HepG2 (cell line): Measurements from ENCODE around the gene C12orf60. TPM values are rescaled to one million over a fixed set of nuclear protein-coding genes. Genes with fewer than 3 reads are reported as not detected.

Source experiments
- LCORL ChIP-seq, 2 experiments: fragments of 450-650 bp in 1 of 2; sonication (generic) in 1 of 2; formaldehyde crosslinking in 1 of 2; IDR thresholded peaks; 2 replicates each; pipeline versions ENCODE4 v1.5.0 to v1.6.1; 2017 to 2020; ENCODE audit warnings: antibody characterized with exemption in 1 of 2, missing genetic modification reagents in 1 of 2
- ZFP82 ChIP-seq: sonication (generic); formaldehyde crosslinking; IDR thresholded peaks from 2 replicates; pipeline ENCODE4 v1.5.1; 2020; ENCODE audit warnings: mild to moderate bottlenecking, missing genetic modification reagents, borderline replicate concordance
- polyA plus RNA-seq, 8 experiments: library from polyadenylated mRNA; depleted of rRNA in 3 of 8; stranded (reverse) in 7 of 8; unstranded in 1 of 8; fragments of >200 nt; fragmentation: Illumina TruSeq in 4 of 8; extraction: Trizol in 4 of 8; gene quantifications; 2 replicates each; pipeline versions ENCODE4 v1.2.1 to v1.2.3, GENCODE V29; 2011 to 2016; ENCODE audit warnings: low read depth in 4 of 8, missing spikeins in 1 of 8, mixed read lengths in 1 of 8; ENCODE audit not compliant: insufficient read depth in 1 of 8
- total RNA-seq, 5 experiments: library from RNA; depleted of rRNA; stranded (reverse); fragments of >200 nt; fragmentation: Illumina TruSeq; extraction: Trizol; gene quantifications; 2 replicates each; pipeline ENCODE4 v1.2.3, GENCODE V29; 2016; ENCODE audit warnings: low read depth in 1 of 5
- TF ChIP-seq, protein P1 (sequence below): sonication (generic); formaldehyde crosslinking; IDR thresholded peaks from 2 replicates; pipeline ENCODE4 v1.5.1; 2020; ENCODE audit warnings: mild to moderate bottlenecking, missing genetic modification reagents, borderline replicate concordance
- TF ChIP-seq, protein P2 (sequence below): IDR thresholded peaks from 2 replicates; pipeline ENCODE4 v1.4.0; 2020; ENCODE audit warnings: mild to moderate bottlenecking, missing genetic modification reagents
- TF ChIP-seq, protein P3 (sequence below): sonication (generic); formaldehyde crosslinking; IDR thresholded peaks from 2 replicates; pipeline ENCODE4 v1.4.0; 2020; ENCODE audit warnings: missing genetic modification reagents

C12orf60 gene
- total and polyA plus RNA-seq, 2 of the 13 experiments (the other 11 are each of a cell fraction or from before 2014, with no cell fraction given): 0.55 to 1.4 TPM

DNA sequence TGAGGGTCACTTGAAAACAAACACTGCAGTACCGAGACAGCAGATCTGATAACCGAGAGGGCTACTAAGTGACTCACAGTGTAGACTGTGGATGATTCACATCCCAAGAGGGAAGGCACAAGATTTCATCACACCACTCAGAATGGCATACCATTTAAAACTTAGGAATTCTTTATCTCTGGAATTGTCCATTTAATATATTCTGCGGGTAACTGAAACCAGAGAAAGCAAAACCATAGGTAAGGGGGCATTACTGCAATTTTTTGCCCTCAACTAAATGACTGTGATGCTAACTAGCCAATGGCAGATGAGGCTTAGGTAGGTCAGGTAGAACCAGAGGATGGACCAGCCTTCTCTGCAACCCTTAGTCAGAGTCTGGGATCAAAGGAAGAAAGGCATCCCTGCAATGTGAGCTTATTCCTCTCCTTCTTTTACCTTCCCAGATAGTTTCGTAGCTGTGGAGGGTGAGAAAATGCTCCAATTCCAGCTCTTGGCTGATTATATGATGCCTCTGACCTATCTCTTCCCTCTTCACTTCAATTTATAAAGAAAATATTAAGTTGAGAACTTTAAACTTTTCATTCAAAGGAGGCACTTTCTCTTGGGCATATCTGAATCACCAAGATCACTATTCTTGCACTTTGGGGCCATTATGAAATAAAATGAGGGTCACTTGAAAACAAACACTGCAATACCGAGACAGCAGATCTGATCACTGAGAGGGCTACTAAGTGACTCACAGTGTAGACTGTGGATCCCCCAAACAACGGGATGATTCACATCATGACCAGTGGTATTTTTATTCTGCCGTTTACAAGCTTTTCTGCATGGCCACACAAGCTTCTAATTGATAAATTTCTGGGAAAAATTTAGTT lies 33.1 kb downstream of the C12orf60 start (continued):
- TF ChIP-seq, protein P1, sequence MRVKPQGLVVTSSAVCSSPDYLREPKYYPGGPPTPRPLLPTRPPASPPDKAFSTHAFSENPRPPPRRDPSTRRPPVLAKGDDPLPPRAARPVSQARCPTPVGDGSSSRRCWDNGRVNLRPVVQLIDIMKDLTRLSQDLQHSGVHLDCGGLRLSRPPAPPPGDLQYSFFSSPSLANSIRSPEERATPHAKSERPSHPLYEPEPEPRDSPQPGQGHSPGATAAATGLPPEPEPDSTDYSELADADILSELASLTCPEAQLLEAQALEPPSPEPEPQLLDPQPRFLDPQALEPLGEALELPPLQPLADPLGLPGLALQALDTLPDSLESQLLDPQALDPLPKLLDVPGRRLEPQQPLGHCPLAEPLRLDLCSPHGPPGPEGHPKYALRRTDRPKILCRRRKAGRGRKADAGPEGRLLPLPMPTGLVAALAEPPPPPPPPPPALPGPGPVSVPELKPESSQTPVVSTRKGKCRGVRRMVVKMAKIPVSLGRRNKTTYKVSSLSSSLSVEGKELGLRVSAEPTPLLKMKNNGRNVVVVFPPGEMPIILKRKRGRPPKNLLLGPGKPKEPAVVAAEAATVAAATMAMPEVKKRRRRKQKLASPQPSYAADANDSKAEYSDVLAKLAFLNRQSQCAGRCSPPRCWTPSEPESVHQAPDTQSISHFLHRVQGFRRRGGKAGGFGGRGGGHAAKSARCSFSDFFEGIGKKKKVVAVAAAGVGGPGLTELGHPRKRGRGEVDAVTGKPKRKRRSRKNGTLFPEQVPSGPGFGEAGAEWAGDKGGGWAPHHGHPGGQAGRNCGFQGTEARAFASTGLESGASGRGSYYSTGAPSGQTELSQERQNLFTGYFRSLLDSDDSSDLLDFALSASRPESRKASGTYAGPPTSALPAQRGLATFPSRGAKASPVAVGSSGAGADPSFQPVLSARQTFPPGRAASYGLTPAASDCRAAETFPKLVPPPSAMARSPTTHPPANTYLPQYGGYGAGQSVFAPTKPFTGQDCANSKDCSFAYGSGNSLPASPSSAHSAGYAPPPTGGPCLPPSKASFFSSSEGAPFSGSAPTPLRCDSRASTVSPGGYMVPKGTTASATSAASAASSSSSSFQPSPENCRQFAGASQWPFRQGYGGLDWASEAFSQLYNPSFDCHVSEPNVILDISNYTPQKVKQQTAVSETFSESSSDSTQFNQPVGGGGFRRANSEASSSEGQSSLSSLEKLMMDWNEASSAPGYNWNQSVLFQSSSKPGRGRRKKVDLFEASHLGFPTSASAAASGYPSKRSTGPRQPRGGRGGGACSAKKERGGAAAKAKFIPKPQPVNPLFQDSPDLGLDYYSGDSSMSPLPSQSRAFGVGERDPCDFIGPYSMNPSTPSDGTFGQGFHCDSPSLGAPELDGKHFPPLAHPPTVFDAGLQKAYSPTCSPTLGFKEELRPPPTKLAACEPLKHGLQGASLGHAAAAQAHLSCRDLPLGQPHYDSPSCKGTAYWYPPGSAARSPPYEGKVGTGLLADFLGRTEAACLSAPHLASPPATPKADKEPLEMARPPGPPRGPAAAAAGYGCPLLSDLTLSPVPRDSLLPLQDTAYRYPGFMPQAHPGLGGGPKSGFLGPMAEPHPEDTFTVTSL (CRISPR knock-in tag): 0 out of 2 replicates have a peak, but pooled peaks have one; percentile 17
- no peak for TF ChIP-seq ZFP82 (CRISPR knock-in tag)
- TF ChIP-seq LCORL (IDR thresholded peaks at IDR 0.05): no peak
- TF ChIP-seq LCORL (CRISPR knock-in tag; IDR thresholded peaks at IDR 0.05): no peak
- TF ChIP-seq, protein P2, sequence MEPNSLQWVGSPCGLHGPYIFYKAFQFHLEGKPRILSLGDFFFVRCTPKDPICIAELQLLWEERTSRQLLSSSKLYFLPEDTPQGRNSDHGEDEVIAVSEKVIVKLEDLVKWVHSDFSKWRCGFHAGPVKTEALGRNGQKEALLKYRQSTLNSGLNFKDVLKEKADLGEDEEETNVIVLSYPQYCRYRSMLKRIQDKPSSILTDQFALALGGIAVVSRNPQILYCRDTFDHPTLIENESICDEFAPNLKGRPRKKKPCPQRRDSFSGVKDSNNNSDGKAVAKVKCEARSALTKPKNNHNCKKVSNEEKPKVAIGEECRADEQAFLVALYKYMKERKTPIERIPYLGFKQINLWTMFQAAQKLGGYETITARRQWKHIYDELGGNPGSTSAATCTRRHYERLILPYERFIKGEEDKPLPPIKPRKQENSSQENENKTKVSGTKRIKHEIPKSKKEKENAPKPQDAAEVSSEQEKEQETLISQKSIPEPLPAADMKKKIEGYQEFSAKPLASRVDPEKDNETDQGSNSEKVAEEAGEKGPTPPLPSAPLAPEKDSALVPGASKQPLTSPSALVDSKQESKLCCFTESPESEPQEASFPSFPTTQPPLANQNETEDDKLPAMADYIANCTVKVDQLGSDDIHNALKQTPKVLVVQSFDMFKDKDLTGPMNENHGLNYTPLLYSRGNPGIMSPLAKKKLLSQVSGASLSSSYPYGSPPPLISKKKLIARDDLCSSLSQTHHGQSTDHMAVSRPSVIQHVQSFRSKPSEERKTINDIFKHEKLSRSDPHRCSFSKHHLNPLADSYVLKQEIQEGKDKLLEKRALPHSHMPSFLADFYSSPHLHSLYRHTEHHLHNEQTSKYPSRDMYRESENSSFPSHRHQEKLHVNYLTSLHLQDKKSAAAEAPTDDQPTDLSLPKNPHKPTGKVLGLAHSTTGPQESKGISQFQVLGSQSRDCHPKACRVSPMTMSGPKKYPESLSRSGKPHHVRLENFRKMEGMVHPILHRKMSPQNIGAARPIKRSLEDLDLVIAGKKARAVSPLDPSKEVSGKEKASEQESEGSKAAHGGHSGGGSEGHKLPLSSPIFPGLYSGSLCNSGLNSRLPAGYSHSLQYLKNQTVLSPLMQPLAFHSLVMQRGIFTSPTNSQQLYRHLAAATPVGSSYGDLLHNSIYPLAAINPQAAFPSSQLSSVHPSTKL (CRISPR knock-in tag): peak; percentile 18; the same call in 1 of the 2 replicates
- TF ChIP-seq, protein P3, sequence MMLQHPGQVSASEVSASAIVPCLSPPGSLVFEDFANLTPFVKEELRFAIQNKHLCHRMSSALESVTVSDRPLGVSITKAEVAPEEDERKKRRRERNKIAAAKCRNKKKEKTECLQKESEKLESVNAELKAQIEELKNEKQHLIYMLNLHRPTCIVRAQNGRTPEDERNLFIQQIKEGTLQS (CRISPR knock-in tag): peak; percentile 65; the same call in 1 of the 2 replicates
- TF ChIP-seq, all 625 proteins: peak for 9
